Endodermal cell (in vitro differentiated cells): ENCODE data around the gene ESCO1. TPM values are rescaled to one million over a fixed set of nuclear protein-coding genes. Genes with fewer than 3 reads are reported as not detected.
A peak's percentile ranks its signal among the peaks of the same experiment; 100 is the strongest.

Source experiments
- DNase-seq: peaks from one replicate; pipeline ENCODE4 v3.0.0-alpha.2; 2017
- H3K27ac ChIP-seq: 2 replicates; pipeline ENCODE4 v1.5.1; 2013; ENCODE audit warnings: mild to moderate bottlenecking, low read depth, low read length, moderate library complexity
- H3K27me3 ChIP-seq: 2 replicates; pipeline ENCODE4 v1.6.1; 2013; ENCODE audit warnings: mild to moderate bottlenecking, low read length, moderate library complexity; ENCODE audit not compliant: insufficient read depth, control insufficient read depth, poor library complexity, severe bottlenecking
- H3K36me3 ChIP-seq: 2 replicates; pipeline ENCODE4 v1.7.0; 2013; ENCODE audit warnings: mild to moderate bottlenecking, low read length, moderate library complexity; ENCODE audit not compliant: control insufficient read depth, insufficient read depth
- H3K4me1 ChIP-seq: one replicate; pipeline ENCODE4 v1.7.0; 2013; ENCODE audit warnings: low read length; ENCODE audit not compliant: control insufficient read depth, insufficient read depth
- H3K4me3 ChIP-seq: 2 replicates; pipeline ENCODE4 v1.5.1; 2013; ENCODE audit warnings: mild to moderate bottlenecking, low read length, moderate library complexity
- H3K9ac ChIP-seq: 2 replicates; pipeline ENCODE4 v1.6.1; 2013; ENCODE audit warnings: mild to moderate bottlenecking, low read length, moderate library complexity; ENCODE audit not compliant: poor library complexity, severe bottlenecking; ENCODE audit errors: extremely low read depth
- H3K9me3 ChIP-seq: 2 replicates; pipeline ENCODE4 v1.6.1; 2013; ENCODE audit warnings: mild to moderate bottlenecking, low read length, moderate library complexity; ENCODE audit not compliant: control insufficient read depth
- H3K27ac Mint-ChIP-seq: 2 replicates; pipeline ENCODE4 v1.8.0; 2020; ENCODE audit warnings: mixed read lengths
- H3K27me3 Mint-ChIP-seq: 2 replicates; pipeline ENCODE4 v1.8.0; 2021; ENCODE audit warnings: mild to moderate bottlenecking, mixed read lengths; ENCODE audit not compliant: insufficient read depth
- H3K36me3 Mint-ChIP-seq: 2 replicates; pipeline ENCODE4 v1.8.0; 2020; ENCODE audit warnings: low read depth, mixed read lengths
- H3K4me1 Mint-ChIP-seq: 2 replicates; pipeline ENCODE4 v1.8.0; 2020; ENCODE audit warnings: mixed read lengths
- H3K4me3 Mint-ChIP-seq: 2 replicates; pipeline ENCODE4 v1.8.0; 2020; ENCODE audit warnings: mild to moderate bottlenecking, moderate library complexity, mixed read lengths
- H3K9me3 Mint-ChIP-seq: 2 replicates; pipeline ENCODE4 v1.8.0; 2020; ENCODE audit warnings: mild to moderate bottlenecking, mixed read lengths
- CTCF ChIP-seq: fragments of 200-600 bp; sonication (generic); conservative IDR thresholded peaks from 2 replicates; pipeline ENCODE4 v1.5.0; 2021; ENCODE audit warnings: antibody characterized with exemption, mild to moderate bottlenecking
- WGBS, 2 experiments: methylation state at CpG; one replicate each; pipeline versions ENCODE4 v1.1.5 to v1.1.7; 2013; ENCODE audit warnings: missing lambda C conversion rate in 2 of 2, mixed read lengths in 1 of 2; ENCODE audit not compliant: insufficient coverage in 1 of 2, insufficient read length in 1 of 2; 5-methylcytosine and 5-hydroxymethylcytosine counted together
- total RNA-seq, 2 donors: library from RNA; stranded (reverse); fragmentation: NEBNext Ultra II Directional in 1 of 2; extraction: Animal tissue kit (Norgen Biotek cat#: 25700) in 1 of 2; gene quantifications; 2 replicates in 1 of 2; 3 replicates in 1 of 2; pipeline ENCODE4 v1.2.1, GENCODE V29; 2021

The ESCO1 gene
- total RNA-seq, 2 donors from 2014 or later, result 33.3 to 39.4 TPM

- no peak for TF ChIP-seq CTCF
- Histone ChIP-seq H3K9ac (no peak overlapping the region), H3K9me3 (no peaks in the 10 kb centered on the region), H3K4me3 (no peak overlapping the region), H3K27ac (no peak overlapping the region), H3K4me1 (no peaks in the 10 kb centered on the region), H3K36me3 (peaks cover 63% of the 10 kb centered on the region), H3K27me3 (no peaks in the 10 kb centered on the region)
- Mint-ChIP-seq H3K27me3 (no peaks in the 10 kb centered on the region), H3K27ac (no peak overlapping the region), H3K36me3 (peaks cover 54% of the 10 kb centered on the region), H3K4me3 (no peak overlapping the region), H3K4me1 (no peaks in the 10 kb centered on the region), H3K9me3 (no peaks in the 10 kb centered on the region)
- DNase-seq, result no peak
Measured at GRCh38 chr18:21559195-21559594, 41.3 kb downstream of the ESCO1 start.

DNA sequence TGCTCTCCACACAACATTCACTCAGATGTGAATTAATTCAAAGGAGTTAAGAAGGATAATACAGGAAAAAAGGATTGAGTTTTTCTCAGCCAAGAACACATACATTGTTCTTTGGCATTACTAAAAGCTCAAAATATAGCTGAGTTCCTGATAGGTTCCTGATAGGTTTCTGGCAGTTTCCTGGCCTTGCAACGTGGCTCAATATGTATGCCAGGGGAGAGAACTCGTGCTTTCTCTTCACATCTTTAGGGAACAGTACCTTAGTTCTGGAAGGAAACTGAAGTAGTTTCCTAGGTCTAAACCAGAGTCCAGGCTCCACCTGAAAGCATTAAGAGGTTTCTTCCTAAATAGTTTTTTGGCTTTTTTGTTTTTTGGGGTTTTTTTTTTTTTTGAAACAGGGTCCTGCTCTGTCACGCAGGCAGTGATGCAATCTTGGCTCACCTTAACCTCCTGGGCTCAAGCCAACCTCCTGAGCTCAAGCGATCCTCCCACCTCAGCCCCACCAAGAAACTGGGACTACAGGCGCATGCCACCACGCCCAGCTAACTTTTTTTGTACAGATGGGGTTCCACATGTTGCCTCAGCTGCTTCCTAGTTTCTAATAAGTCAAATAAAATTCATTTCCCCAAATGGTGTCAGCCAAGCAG is 42.8 kb downstream of the ESCO1 start:
- Mint-ChIP-seq H3K4me3 (no peak overlapping the region), H3K36me3 (peaks cover 51% of the 10 kb centered on the region), H3K4me1 (no peaks in the 10 kb centered on the region), H3K27ac (no peak overlapping the region), H3K27me3 (no peaks in the 10 kb centered on the region), H3K9me3 (no peaks in the 10 kb centered on the region)
- Histone ChIP-seq H3K4me1 (no peaks in the 10 kb centered on the region), H3K4me3 (no peak overlapping the region), H3K9ac (no peak overlapping the region), H3K27ac (no peak overlapping the region), H3K27me3 (no peaks in the 10 kb centered on the region), H3K36me3 (peaks cover 58% of the 10 kb centered on the region), H3K9me3 (no peaks in the 10 kb centered on the region)
- DNase-seq, result no peak
- WGBS, 2 experiments, result 94 to 96% methylated on average over 5 to 6 of the region's 6 CpGs
- no peak for TF ChIP-seq CTCF

GRCh38 chr18:21550510-21550970 is 50.0 kb downstream of the ESCO1 start:
- WGBS, 2 experiments, result 86 to 98% methylated on average over 5 to 11 of the region's 11 CpGs
- Mint-ChIP-seq H3K27me3 (no peaks in the 10 kb centered on the region), H3K4me3 (no peak overlapping the region), H3K4me1 (no peaks in the 10 kb centered on the region), H3K36me3 (peaks cover 61% of the 10 kb centered on the region), H3K9me3 (no peaks in the 10 kb centered on the region), H3K27ac (peak overlapping the region; percentile 48)
- DNase-seq, result no peak
- Histone ChIP-seq H3K9ac (no peak overlapping the region), H3K27me3 (no peaks in the 10 kb centered on the region), H3K9me3 (no peaks in the 10 kb centered on the region), H3K4me3 (no peak overlapping the region), H3K4me1 (no peaks in the 10 kb centered on the region), H3K27ac (no peak overlapping the region), H3K36me3 (peaks cover 56% of the 10 kb centered on the region)
- no peak for TF ChIP-seq CTCF
